Fibroblast of villous mesenchyme (primary cell): ENCODE results near the gene MBP. TPM values are rescaled to one million over a fixed set of nuclear protein-coding genes. Genes with fewer than 3 reads are reported as not detected.

Source experiments
- DNase-seq: peaks from one replicate; pipeline ENCODE4 v3.0.0-alpha.2; 2010; ENCODE audit warnings: low read depth
- H3K4me3 ChIP-seq: 2 replicates; pipeline ENCODE4 v1.5.1; 2011; ENCODE audit warnings: low read depth, mild to moderate bottlenecking, low read length
- total RNA-seq: library from RNA; depleted of rRNA; stranded (reverse); fragments of >200 nt; gene quantifications from 2 replicates; pipeline ENCODE4 v1.2.3, GENCODE V29; 2012
- TF ChIP-seq, protein P1 (sequence below): IDR thresholded peaks from 2 replicates; pipeline ENCODE4 v1.5.1; 2012; ENCODE audit warnings: low read depth, mild to moderate bottlenecking, low read length; ENCODE audit not compliant: insufficient read depth

MBP gene
- total RNA-seq, 1 donor, result 3.9 TPM

DNA sequence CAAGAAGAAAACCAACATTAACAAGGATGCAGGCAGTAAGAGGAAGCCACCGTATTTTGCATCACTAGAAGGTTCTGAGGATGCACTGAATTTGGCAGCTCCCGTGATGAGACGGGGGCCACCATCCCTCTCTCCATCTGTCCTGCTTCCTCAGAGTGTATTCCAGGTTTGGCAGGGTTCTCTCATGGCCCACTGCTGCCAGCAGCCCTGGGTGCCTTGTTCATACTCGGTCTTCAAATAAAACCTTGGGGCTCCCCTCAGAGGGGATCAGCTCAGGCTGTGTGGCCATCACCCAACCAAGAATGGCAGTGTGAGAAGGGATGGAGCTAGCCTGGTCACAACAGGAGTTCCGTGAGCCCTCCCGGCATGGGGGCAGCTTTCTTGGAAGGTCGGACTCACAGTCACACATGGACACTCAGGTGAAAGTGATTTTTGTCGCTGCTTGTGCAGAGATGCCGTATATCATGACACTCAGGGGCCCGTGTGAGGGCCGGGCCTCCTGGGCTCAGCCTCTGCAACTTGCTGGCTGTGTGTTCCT, 12.8 kb upstream of the MBP start:
- H3K4me3 ChIP-seq, result no peak overlapping the region
- TF ChIP-seq, protein P1, sequence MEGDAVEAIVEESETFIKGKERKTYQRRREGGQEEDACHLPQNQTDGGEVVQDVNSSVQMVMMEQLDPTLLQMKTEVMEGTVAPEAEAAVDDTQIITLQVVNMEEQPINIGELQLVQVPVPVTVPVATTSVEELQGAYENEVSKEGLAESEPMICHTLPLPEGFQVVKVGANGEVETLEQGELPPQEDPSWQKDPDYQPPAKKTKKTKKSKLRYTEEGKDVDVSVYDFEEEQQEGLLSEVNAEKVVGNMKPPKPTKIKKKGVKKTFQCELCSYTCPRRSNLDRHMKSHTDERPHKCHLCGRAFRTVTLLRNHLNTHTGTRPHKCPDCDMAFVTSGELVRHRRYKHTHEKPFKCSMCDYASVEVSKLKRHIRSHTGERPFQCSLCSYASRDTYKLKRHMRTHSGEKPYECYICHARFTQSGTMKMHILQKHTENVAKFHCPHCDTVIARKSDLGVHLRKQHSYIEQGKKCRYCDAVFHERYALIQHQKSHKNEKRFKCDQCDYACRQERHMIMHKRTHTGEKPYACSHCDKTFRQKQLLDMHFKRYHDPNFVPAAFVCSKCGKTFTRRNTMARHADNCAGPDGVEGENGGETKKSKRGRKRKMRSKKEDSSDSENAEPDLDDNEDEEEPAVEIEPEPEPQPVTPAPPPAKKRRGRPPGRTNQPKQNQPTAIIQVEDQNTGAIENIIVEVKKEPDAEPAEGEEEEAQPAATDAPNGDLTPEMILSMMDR, result no peak
- DNase-seq, result no peak

- no peak overlapping the region for H3K4me3 ChIP-seq
- TF ChIP-seq, protein P1, result no peak
- DNase-seq, result no peak
Measured at GRCh38 chr18:77144451-77145118, 12.0 kb upstream of the MBP start.

GRCh38 chr18:77144046-77144445, 11.5 kb upstream of the MBP start:
- TF ChIP-seq, protein P1, result no peak
- H3K4me3 ChIP-seq, result no peak overlapping the region
- no peak for DNase-seq

GRCh38 chr18:77143196-77143595, 10.6 kb upstream of the MBP start:
- H3K4me3 ChIP-seq, result no peak overlapping the region
- TF ChIP-seq, protein P1, result no peak
- DNase-seq, result no peak

DNA sequence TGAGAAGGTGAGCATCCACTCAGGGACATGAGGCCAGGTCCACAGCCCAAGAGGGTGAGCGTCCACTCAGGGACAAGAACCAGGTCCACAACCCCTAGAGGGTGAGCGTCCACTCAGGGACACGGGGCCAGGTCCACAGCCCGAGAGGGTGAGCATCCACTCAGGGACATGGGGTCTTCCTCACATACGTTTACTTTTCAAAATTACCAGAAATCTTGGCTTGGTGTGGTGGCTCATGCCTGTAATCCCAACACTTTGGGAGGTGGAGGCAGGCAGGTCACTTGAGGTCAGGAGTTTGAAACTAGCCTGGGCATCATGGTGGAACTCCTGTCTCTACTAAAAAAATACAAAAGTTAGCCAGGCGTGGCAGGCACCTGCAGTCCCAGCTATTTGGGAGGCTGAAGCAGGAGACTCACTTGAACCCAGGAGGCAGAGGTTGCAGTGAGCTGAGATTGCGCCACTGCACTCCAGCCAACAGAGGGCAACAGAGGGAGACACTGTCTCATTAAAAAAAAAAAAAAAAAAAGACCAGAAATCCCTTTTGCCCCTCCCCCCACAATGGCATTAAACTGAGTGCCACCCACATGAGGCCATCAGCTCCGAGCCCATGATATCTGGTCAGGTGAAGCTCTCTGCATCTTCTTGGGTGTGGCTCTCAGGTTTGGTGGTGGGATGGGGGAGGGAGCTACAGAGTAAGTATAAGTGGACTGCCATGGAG, 9.0 kb upstream of the MBP start:
- no peak for DNase-seq
- TF ChIP-seq, protein P1, result peak; percentile 25
- H3K4me3 ChIP-seq, result no peak overlapping the region

GRCh38 chr18:77140439-77141109, 8.0 kb upstream of the MBP start:
- TF ChIP-seq, protein P1, result no peak
- H3K4me3 ChIP-seq, result no peak overlapping the region
- no peak for DNase-seq
